Gastroesophageal sphincter (tissue), 4 donors: ENCODE results near the gene SIGLEC15. TPM values are rescaled to one million over a fixed set of nuclear protein-coding genes. Genes with fewer than 3 reads are reported as not detected.
"Not testable (repeated sequence)": the region's sequence is repeated elsewhere in the genome, so short reads cannot be mapped to it uniquely, and the experiment has no call there.

Source experiments
- ATAC-seq: fragments of 150-250 bp; one replicate; pipeline ENCODE4 v1.9.1; 2016; ENCODE audit warnings: mild to moderate bottlenecking, moderate library complexity
- H3K27ac ChIP-seq, 4 donors: fragments of 200-600 bp; sonication (generic) in 3 of 4; 1 replicate in 3 of 4; 2 replicates in 1 of 4; pipeline ENCODE4 v1.5.1; 2016 to 2019
- H3K27me3 ChIP-seq: fragments of 200-600 bp; sonication (generic); one replicate; pipeline ENCODE4 v1.5.1; 2019
- H3K36me3 ChIP-seq, 2 donors: fragments of 200-600 bp; sonication (generic); one replicate each; pipeline ENCODE4 v1.5.1; 2019; ENCODE audit warnings: control low read depth in 1 of 2
- H3K4me1 ChIP-seq, 3 donors: fragments of 200-600 bp; sonication (generic); 1 replicate in 2 of 3; 2 replicates in 1 of 3; pipeline ENCODE4 v1.5.1; 2016 to 2019; ENCODE audit warnings: control low read depth in 2 of 3
- H3K4me3 ChIP-seq, 2 donors: fragments of 200-600 bp; sonication (generic); one replicate each; pipeline ENCODE4 v1.5.1; 2019; ENCODE audit warnings: mild to moderate bottlenecking in 1 of 2, moderate library complexity in 1 of 2
- H3K9me3 ChIP-seq, 3 donors: fragments of 200-600 bp; sonication (generic); one replicate each; pipeline ENCODE4 v1.5.1; 2017 to 2019; ENCODE audit warnings: control low read depth in 2 of 3
- CTCF ChIP-seq, 4 experiments: fragments of 200-600 bp in 2 of 4; fragments of 450-650 bp in 2 of 4; sonication (generic) in 1 of 4; IDR thresholded peaks; one replicate each; pipeline ENCODE4 v1.5.1; 2017 to 2019; ENCODE audit warnings: antibody characterized with exemption in 4 of 4, mild to moderate bottlenecking in 2 of 4, moderate library complexity in 2 of 4
- EP300 ChIP-seq: sonication (generic); formaldehyde crosslinking; IDR thresholded peaks from one replicate; pipeline ENCODE4 v1.6.1; 2017; ENCODE audit warnings: antibody characterized with exemption, mild to moderate bottlenecking
- POLR2A ChIP-seq, 2 donors: fragments of 450-650 bp; IDR thresholded peaks; one replicate each; pipeline ENCODE4 v1.6.1; 2017; ENCODE audit warnings: antibody characterized with exemption in 2 of 2, mild to moderate bottlenecking in 2 of 2, moderate library complexity in 1 of 2
- POLR2AphosphoS5 ChIP-seq: sonication (generic); formaldehyde crosslinking; IDR thresholded peaks from one replicate; pipeline ENCODE4 v1.6.1; 2017; ENCODE audit warnings: antibody characterized with exemption
- whole genome bisulfite sequencing, 2 donors: methylation state at CpG; one replicate each; pipeline ENCODE4 v1.1.5; 2018; ENCODE audit warnings: low coverage in 1 of 2; 5-methylcytosine and 5-hydroxymethylcytosine counted together
- total RNA-seq, 4 donors: library from RNA; depleted of rRNA; stranded (reverse); fragments of >200 nt; gene quantifications; one replicate each; pipeline ENCODE4 v1.1.0, GENCODE V29; 2016

Gene SIGLEC15
- total RNA-seq, 4 donors from 2014 or later = 0.52 TPM; not detected in 3

GRCh38 chr18:45820106-45820745 lies 5.2 kb upstream of the SIGLEC15 start:
- H3K9me3 ChIP-seq = peaks cover 0 to 8% (median 0%) of the 10 kb centered on the region in 3 donors
- H3K27ac ChIP-seq = no peak overlapping the region
- no peaks in the 10 kb centered on the region for H3K36me3 ChIP-seq
- TF ChIP-seq POLR2A (IDR thresholded peaks at IDR 0.05) (no peak), POLR2AphosphoS5 (no peak), CTCF (IDR thresholded peaks at IDR 0.05) (no peak), EP300 (no peak)
- no peaks in the 10 kb centered on the region for H3K27me3 ChIP-seq
- ATAC-seq = no peak
- H3K4me1 ChIP-seq = no peaks in the 10 kb centered on the region
- 53 to 61% methylated on average over 2 to 3 of the region's 3 CpGs for WGBS, 2 donors
- H3K4me3 ChIP-seq = no peak overlapping the region

GRCh38 chr18:45821026-45821425 lies 4.4 kb upstream of the SIGLEC15 start:
- no peaks in the 10 kb centered on the region for H3K36me3 ChIP-seq
- TF ChIP-seq POLR2AphosphoS5 = no peak
- TF ChIP-seq POLR2A (IDR thresholded peaks at IDR 0.05) = no peak
- no peak for TF ChIP-seq CTCF (IDR thresholded peaks at IDR 0.05)
- no peak for TF ChIP-seq EP300
- no peak for ATAC-seq
- no peaks in the 10 kb centered on the region for H3K4me1 ChIP-seq
- WGBS, 2 donors = 89 to 91% methylated on average over 2 of the region's 2 CpGs
- no peak overlapping the region for H3K4me3 ChIP-seq
- H3K9me3 ChIP-seq = peaks cover 0 to 8% (median 0%) of the 10 kb centered on the region in 3 donors
- no peaks in the 10 kb centered on the region for H3K27me3 ChIP-seq
- no peak overlapping the region for H3K27ac ChIP-seq

- Histone ChIP-seq H3K27ac (no peak overlapping the region), H3K27me3 (no peaks in the 10 kb centered on the region), H3K36me3 (no peaks in the 10 kb centered on the region), H3K9me3 (peaks cover 0 to 3% (median 0%) of the 10 kb centered on the region in 3 donors), H3K4me1 (no peaks in the 10 kb centered on the region), H3K4me3 (no peak overlapping the region)
- TF ChIP-seq POLR2A (IDR thresholded peaks at IDR 0.05) = no peak
- no peak for TF ChIP-seq POLR2AphosphoS5
- no peak for ATAC-seq
- 77 to 100% methylated on average over 1 of the region's 1 CpG for WGBS, 2 donors
These were observed 3.8 kb upstream of the SIGLEC15 start for GRCh38 chr18:45821711-45822110.

GRCh38 chr18:45826084-45826483 lies 609 bp downstream of the SIGLEC15 start:
- Histone ChIP-seq H3K4me3 (no peak overlapping the region), H3K9me3 (no peaks in the 10 kb centered on the region), H3K36me3 (no peaks in the 10 kb centered on the region), H3K27me3 (peaks cover 17% of the 10 kb centered on the region), H3K27ac (no peak overlapping the region), H3K4me1 (peaks cover 0 to 14% (median 11%) of the 10 kb centered on the region in 3 donors)
- WGBS, 2 donors = 92% methylated on average over 4 of the region's 4 CpGs; no CpG with 5 or more reads in 1 of the 2 donors
- no peak for ATAC-seq
- no peak for TF ChIP-seq CTCF (IDR thresholded peaks at IDR 0.05)
- TF ChIP-seq POLR2A (IDR thresholded peaks at IDR 0.05) = no peak
- TF ChIP-seq POLR2AphosphoS5 = no peak
- TF ChIP-seq EP300 = no peak

GRCh38 chr18:45826716-45827115 lies 1.2 kb downstream of the SIGLEC15 start:
- H3K9me3 ChIP-seq, H3K27ac ChIP-seq, ATAC-seq, H3K4me3 ChIP-seq, H3K36me3 ChIP-seq: not testable (repeated sequence)
- Histone ChIP-seq H3K27me3 (peaks cover 23% of the 10 kb centered on the region), H3K4me1 (peaks cover 0 to 14% (median 11%) of the 10 kb centered on the region in 3 donors)
- 94 to 100% methylated on average over 2 of the region's 4 CpGs for WGBS, 2 donors
